Inferior parietal cortex (tissue), 1 donor: ENCODE data around the gene C6orf15.

Source experiments
- DNase-seq: peaks from one replicate; pipeline ENCODE4 v3.0.0-alpha.2; 2016; ENCODE audit errors: extremely low spot score

Gene C6orf15

GRCh38 chr6:31107052-31107451 lies 5.3 kb downstream of the C6orf15 start:
- no peak for DNase-seq

GRCh38 chr6:31103136-31103535 lies 9.2 kb downstream of the C6orf15 start:
- no peak for DNase-seq

GRCh38 chr6:31098449-31098938 lies 13.9 kb downstream of the C6orf15 start:
- DNase-seq, result no peak

- DNase-seq, result no peak
Measured at GRCh38 chr6:31096656-31097055, 15.7 kb downstream of the C6orf15 start.

GRCh38 chr6:31096215-31096614 lies 16.2 kb downstream of the C6orf15 start:
- DNase-seq, result no peak

GRCh38 chr6:31094389-31094881 lies 17.9 kb downstream of the C6orf15 start:
- no peak for DNase-seq

- DNase-seq, result no peak
Measured at GRCh38 chr6:31092769-31093505, 19.4 kb downstream of the C6orf15 start.

GRCh38 chr6:31092238-31092637 lies 20.1 kb downstream of the C6orf15 start:
- no peak for DNase-seq

- no peak for DNase-seq
Measured at GRCh38 chr6:31091680-31092079, 20.7 kb downstream of the C6orf15 start.

- no peak for DNase-seq
Measured at GRCh38 chr6:31090973-31091364, 21.4 kb downstream of the C6orf15 start.

- DNase-seq, result no peak
Measured at GRCh38 chr6:31090275-31090972, 22.0 kb downstream of the C6orf15 start.

- DNase-seq, result peak; percentile 99
Measured at GRCh38 chr6:31087494-31088089, 24.8 kb downstream of the C6orf15 start.

GRCh38 chr6:31086788-31087440 lies 25.5 kb downstream of the C6orf15 start:
- DNase-seq, result no peak

- no peak for DNase-seq
Measured at GRCh38 chr6:31083742-31084354, 28.5 kb downstream of the C6orf15 start.

GRCh38 chr6:31081872-31082271 lies 30.5 kb downstream of the C6orf15 start:
- DNase-seq, result no peak

- DNase-seq, result peak; percentile 89
Measured at GRCh38 chr6:31079656-31080261, 32.6 kb downstream of the C6orf15 start.

- no peak for DNase-seq
Measured at GRCh38 chr6:31076611-31077010, 35.8 kb downstream of the C6orf15 start.

GRCh38 chr6:31075528-31075927 lies 36.8 kb downstream of the C6orf15 start:
- DNase-seq, result no peak

- no peak for DNase-seq
Measured at GRCh38 chr6:31074401-31074800, 38.0 kb downstream of the C6orf15 start.

GRCh38 chr6:31070711-31071197 lies 41.6 kb downstream of the C6orf15 start:
- DNase-seq, result peak; percentile 73
